ENCODE measurements around the gene TAS2R40.

DNA sequence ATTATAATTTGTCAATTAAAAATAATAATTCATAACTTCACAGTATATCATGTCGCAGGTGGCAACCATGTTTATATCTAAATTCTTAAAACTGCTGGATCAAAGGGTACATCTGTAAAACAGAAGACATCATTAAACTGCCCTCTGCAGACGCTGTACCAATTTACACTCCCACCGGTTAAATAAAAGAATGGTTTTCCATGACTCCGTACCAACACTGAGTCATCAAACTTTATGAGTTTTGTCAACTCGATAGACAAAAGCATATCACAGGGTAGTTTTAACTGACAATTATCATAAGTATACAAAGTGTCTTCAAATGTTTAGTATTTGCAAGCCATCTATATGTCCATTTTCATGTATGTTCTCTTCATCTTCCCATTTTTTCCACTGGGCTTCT lies 35.7 kb downstream of the TAS2R40 start:
- TF ChIP-seq GATA3 (IDR thresholded peaks at IDR 0.05; ENCODE audit: low read depth, low read length): no peak
- TF ChIP-seq GATA2 (IDR thresholded peaks at IDR 0.05; ENCODE audit: low read depth, low read length): no peak

Data from SH-SY5Y (cell line).